ENCODE results near the gene TNFAIP2.

DNA sequence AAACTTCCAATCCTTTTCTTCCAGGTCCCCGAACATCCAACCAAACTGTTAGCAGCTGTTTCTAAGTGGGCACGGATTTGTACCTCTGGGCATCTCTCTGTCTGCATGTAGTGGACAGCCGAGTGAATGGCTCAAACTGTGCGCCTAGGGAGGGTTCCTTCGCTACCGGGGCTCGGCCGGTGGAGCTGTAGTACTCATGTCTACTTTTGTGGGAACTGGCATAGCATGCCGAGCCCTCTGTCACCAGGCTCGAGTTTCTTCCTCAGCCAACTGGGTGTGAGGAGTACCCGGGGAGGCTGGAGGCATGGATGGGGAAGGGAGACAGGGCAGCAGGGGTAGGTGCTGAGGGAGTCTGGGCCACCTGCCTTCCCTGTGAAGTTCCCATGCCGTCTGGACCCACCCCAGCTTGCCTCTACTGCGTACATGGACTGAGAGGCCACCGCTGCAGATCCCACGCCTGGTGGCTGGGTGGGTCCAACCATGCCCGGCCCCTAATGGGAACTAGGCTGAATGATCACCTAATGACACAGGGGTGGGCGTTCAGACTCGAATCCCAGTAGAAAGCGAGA, 23.0 kb downstream of the TNFAIP2 start:
- no peak for TF ChIP-seq EZH2 (IDR thresholded peaks at IDR 0.05; ENCODE audit: insufficient read depth, poor library complexity, severe bottlenecking)
- TF ChIP-seq EZH2phosphoT487 (IDR thresholded peaks at IDR 0.05; ENCODE audit: insufficient read depth, low read depth), result no peak

Measured in GM23248 (cell line).